Measurements from ENCODE around the gene GSPT1.

DNA sequence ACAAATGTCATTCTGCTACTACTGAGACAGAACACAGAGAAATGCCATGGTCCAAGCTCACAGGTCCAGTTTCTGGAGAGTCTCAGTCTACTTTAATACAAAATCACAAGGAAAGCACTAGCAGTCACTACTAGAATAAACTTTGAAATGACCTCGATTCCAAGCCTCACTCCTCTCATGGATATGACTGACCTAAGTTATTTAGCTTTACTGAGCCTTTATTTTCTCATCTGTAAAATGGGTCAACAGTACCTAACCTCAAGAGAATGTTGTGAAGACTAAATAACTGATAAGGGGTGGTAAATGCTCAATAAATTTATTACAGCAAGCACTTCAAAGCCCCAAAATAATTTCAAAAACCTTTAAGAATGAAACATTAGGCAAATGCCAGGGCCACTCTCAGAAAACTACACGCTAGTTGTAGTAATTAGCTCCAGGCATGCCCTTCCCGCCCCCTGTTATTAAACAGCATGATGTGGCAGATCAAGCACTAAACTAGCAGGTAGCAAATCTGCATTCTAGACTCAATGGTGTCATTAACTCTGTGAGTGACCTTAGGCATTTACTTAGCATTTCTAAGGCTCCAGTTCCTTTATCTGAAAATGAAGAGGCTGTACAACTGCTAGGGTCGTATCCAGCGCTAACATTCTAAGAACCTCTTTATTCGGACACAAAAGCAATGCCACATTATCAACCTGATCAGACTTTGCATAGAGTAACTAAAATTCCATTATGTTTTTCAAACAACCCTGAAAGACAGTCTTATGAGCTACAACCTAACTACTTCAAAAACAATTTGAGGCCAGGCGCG is 8.4 kb downstream of the GSPT1 start:
- TF ChIP-seq, protein P1, sequence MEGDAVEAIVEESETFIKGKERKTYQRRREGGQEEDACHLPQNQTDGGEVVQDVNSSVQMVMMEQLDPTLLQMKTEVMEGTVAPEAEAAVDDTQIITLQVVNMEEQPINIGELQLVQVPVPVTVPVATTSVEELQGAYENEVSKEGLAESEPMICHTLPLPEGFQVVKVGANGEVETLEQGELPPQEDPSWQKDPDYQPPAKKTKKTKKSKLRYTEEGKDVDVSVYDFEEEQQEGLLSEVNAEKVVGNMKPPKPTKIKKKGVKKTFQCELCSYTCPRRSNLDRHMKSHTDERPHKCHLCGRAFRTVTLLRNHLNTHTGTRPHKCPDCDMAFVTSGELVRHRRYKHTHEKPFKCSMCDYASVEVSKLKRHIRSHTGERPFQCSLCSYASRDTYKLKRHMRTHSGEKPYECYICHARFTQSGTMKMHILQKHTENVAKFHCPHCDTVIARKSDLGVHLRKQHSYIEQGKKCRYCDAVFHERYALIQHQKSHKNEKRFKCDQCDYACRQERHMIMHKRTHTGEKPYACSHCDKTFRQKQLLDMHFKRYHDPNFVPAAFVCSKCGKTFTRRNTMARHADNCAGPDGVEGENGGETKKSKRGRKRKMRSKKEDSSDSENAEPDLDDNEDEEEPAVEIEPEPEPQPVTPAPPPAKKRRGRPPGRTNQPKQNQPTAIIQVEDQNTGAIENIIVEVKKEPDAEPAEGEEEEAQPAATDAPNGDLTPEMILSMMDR (IDR thresholded peaks at IDR 0.05): no peak
- TF ChIP-seq POLR2A (IDR thresholded peaks at IDR 0.05): no peak

Measured in testis (tissue), 2 donors.